KOPT-K1 (cell line): ENCODE results near the gene ULK3.

ENCODE experiments used
- H3K27ac ChIP-seq: fragments of 200-600 bp; sonication (generic); 2 replicates; pipeline ENCODE4 v1.5.1; 2016; ENCODE audit warnings: antibody characterized with exemption, mild to moderate bottlenecking, low read depth, low read length; ENCODE audit not compliant: poor library complexity, severe bottlenecking
- H3K36me3 ChIP-seq: fragments of 200-600 bp; sonication (generic); 2 replicates; pipeline ENCODE4 v1.5.1; 2017; ENCODE audit warnings: antibody characterized with exemption, mild to moderate bottlenecking, low read length, moderate library complexity; ENCODE audit not compliant: insufficient read depth
- H3K9me3 ChIP-seq: fragments of 200-600 bp; sonication (generic); 2 replicates; pipeline ENCODE4 v1.5.1; 2017; ENCODE audit warnings: antibody characterized with exemption, low read length, mild to moderate bottlenecking; ENCODE audit not compliant: insufficient read depth, poor library complexity, severe bottlenecking

ULK3 gene

GRCh38 chr15:74873036-74873755 is 30.2 kb upstream of the ULK3 start, which contains the start of gene SCAMP2:
TSS of gene SCAMP2 (minus strand) at chr15:74873365. CDS start at chr15:74873255, 110 bp downstream.
- Histone ChIP-seq H3K36me3 (peaks cover 18% of the 10 kb centered on the region; the same call in 1 of the 2 replicates), H3K9me3 (peaks cover 4% of the 10 kb centered on the region), H3K27ac (peak within 1 kb of the TSS; percentile 74)

GRCh38 chr15:74872702-74873035 is 29.7 kb upstream of the ULK3 start:
- peaks cover 9% of the 10 kb centered on the region for H3K9me3 ChIP-seq
- H3K27ac ChIP-seq = peak overlapping the region; percentile 74
- H3K36me3 ChIP-seq = peaks cover 24% of the 10 kb centered on the region; the same call in 1 of the 2 replicates

GRCh38 chr15:74870436-74871215 is 27.7 kb upstream of the ULK3 start:
- Histone ChIP-seq H3K27ac (no peak overlapping the region), H3K36me3 (peaks cover 31% of the 10 kb centered on the region; the same call in 1 of the 2 replicates), H3K9me3 (peaks cover 9% of the 10 kb centered on the region)

GRCh38 chr15:74869726-74870407 is 26.9 kb upstream of the ULK3 start:
- peak overlapping the region; percentile 5 for H3K27ac ChIP-seq

GRCh38 chr15:74869372-74869725 is 26.4 kb upstream of the ULK3 start:
- Histone ChIP-seq H3K9me3 (peaks cover 9% of the 10 kb centered on the region), H3K27ac (peak overlapping the region; percentile 5), H3K36me3 (peaks cover 31% of the 10 kb centered on the region; the same call in 1 of the 2 replicates)

More at GRCh38 chr15:74869726-74870407, 26.9 kb upstream of the ULK3 start:
- Histone ChIP-seq H3K9me3 (peaks cover 9% of the 10 kb centered on the region), H3K36me3 (peaks cover 31% of the 10 kb centered on the region; the same call in 1 of the 2 replicates)

- H3K36me3 ChIP-seq = peaks cover 31% of the 10 kb centered on the region; the same call in 1 of the 2 replicates
- H3K27ac ChIP-seq = no peak overlapping the region
- H3K9me3 ChIP-seq = peaks cover 9% of the 10 kb centered on the region
These were observed 25.1 kb upstream of the ULK3 start for GRCh38 chr15:74868059-74868458.

GRCh38 chr15:74867466-74868038 is 24.6 kb upstream of the ULK3 start:
- Histone ChIP-seq H3K9me3 (peaks cover 9% of the 10 kb centered on the region), H3K27ac (no peak overlapping the region), H3K36me3 (peaks cover 31% of the 10 kb centered on the region; the same call in 1 of the 2 replicates)

GRCh38 chr15:74866090-74866489 is 23.1 kb upstream of the ULK3 start:
- peaks cover 9% of the 10 kb centered on the region for H3K9me3 ChIP-seq
- H3K27ac ChIP-seq = no peak overlapping the region
- H3K36me3 ChIP-seq = peaks cover 31% of the 10 kb centered on the region; the same call in 1 of the 2 replicates

- Histone ChIP-seq H3K9me3 (peaks cover 9% of the 10 kb centered on the region), H3K27ac (no peak overlapping the region), H3K36me3 (peaks cover 31% of the 10 kb centered on the region; the same call in 1 of the 2 replicates)
These were observed 22.4 kb upstream of the ULK3 start for GRCh38 chr15:74865316-74865715.

GRCh38 chr15:74864296-74864695 is 21.3 kb upstream of the ULK3 start:
- H3K27ac ChIP-seq = no peak overlapping the region
- peaks cover 9% of the 10 kb centered on the region for H3K9me3 ChIP-seq
- H3K36me3 ChIP-seq = peaks cover 24% of the 10 kb centered on the region; the same call in 1 of the 2 replicates

GRCh38 chr15:74863239-74864056 is 20.5 kb upstream of the ULK3 start:
- peaks cover 8% of the 10 kb centered on the region for H3K9me3 ChIP-seq

GRCh38 chr15:74858369-74858740 is 15.4 kb upstream of the ULK3 start:
- Histone ChIP-seq H3K36me3 (peaks cover 24% of the 10 kb centered on the region), H3K27ac (no peak overlapping the region), H3K9me3 (no peaks in the 10 kb centered on the region)

More at GRCh38 chr15:74863239-74864056, 20.5 kb upstream of the ULK3 start:
- Histone ChIP-seq H3K36me3 (peaks cover 15% of the 10 kb centered on the region; the same call in 1 of the 2 replicates), H3K27ac (no peak overlapping the region)

- Histone ChIP-seq H3K27ac (no peak overlapping the region), H3K9me3 (no peaks in the 10 kb centered on the region), H3K36me3 (peaks cover 29% of the 10 kb centered on the region)
These were observed 14.9 kb upstream of the ULK3 start for GRCh38 chr15:74857671-74858368.
